Keratinocyte (primary cell): ENCODE data around the gene GBP2. TPM values are rescaled to one million over a fixed set of nuclear protein-coding genes. Genes with fewer than 3 reads are reported as not detected.

ENCODE experiments used
- DNase-seq: peaks from one replicate; pipeline ENCODE4 v3.0.0-alpha.2; 2011; ENCODE audit warnings: low read depth, missing footprints, low spot score
- FAIRE-seq: peaks from 2 replicates; lab custom pipeline; 2011; peaks lifted over from hg19 to GRCh38; lab: Jason Lieb, UNC
- H2AFZ ChIP-seq: 2 replicates; pipeline ENCODE4 v1.6.0; 2012; ENCODE audit warnings: low read length, control low read depth, inconsistent platforms; ENCODE audit not compliant: control insufficient read depth
- H3K27ac ChIP-seq: 2 replicates; pipeline ENCODE4 v1.5.1; 2011; ENCODE audit warnings: low read length; ENCODE audit not compliant: control insufficient read depth, insufficient read depth
- H3K27me3 ChIP-seq: 3 replicates; pipeline ENCODE4 v1.6.0; 2011; ENCODE audit warnings: low read length; ENCODE audit not compliant: control insufficient read depth, insufficient read depth; ENCODE audit errors: extremely low read depth
- H3K36me3 ChIP-seq, 2 experiments: 2 replicates in 1 of 2; 3 replicates in 1 of 2; pipeline ENCODE4 v1.5.1; 2011; ENCODE audit warnings: low read length in 2 of 2, mild to moderate bottlenecking in 1 of 2; ENCODE audit not compliant: control insufficient read depth in 2 of 2, insufficient read depth in 2 of 2; ENCODE audit errors: extremely low read depth in 1 of 2
- H3K4me1 ChIP-seq: 3 replicates; pipeline ENCODE4 v1.5.1; 2011; ENCODE audit warnings: low read length; ENCODE audit not compliant: control insufficient read depth, insufficient read depth; ENCODE audit errors: extremely low read depth
- H3K4me2 ChIP-seq: 3 replicates; pipeline ENCODE4 v1.6.0; 2011; ENCODE audit warnings: low read depth, low read length; ENCODE audit not compliant: control insufficient read depth, insufficient read depth; ENCODE audit errors: extremely low read depth
- H3K4me3 ChIP-seq, 3 experiments: fragments of 200-600 bp in 1 of 3; sonication (generic) in 1 of 3; 2 replicates in 2 of 3; 3 replicates in 1 of 3; pipeline ENCODE4 v1.5.1; 2011 to 2016; ENCODE audit warnings: low read length in 3 of 3, mild to moderate bottlenecking in 3 of 3, control low read depth in 2 of 3, inconsistent platforms in 1 of 3, low read depth in 1 of 3, mixed read lengths in 1 of 3, mixed run types in 1 of 3, moderate library complexity in 1 of 3; ENCODE audit not compliant: control insufficient read depth in 2 of 3, insufficient read depth in 2 of 3; ENCODE audit errors: extremely low read depth in 1 of 3
- H3K79me2 ChIP-seq: 2 replicates; pipeline ENCODE4 v1.6.0; 2012; ENCODE audit warnings: low read length; ENCODE audit not compliant: control insufficient read depth, insufficient read depth
- H3K9ac ChIP-seq: 3 replicates; pipeline ENCODE4 v1.6.0; 2011; ENCODE audit warnings: low read length; ENCODE audit not compliant: control insufficient read depth, insufficient read depth; ENCODE audit errors: extremely low read depth
- H3K9me1 ChIP-seq: 3 replicates; pipeline ENCODE4 v1.6.0; 2011; ENCODE audit warnings: low read length; ENCODE audit not compliant: control insufficient read depth, insufficient read depth; ENCODE audit errors: extremely low read depth
- H3K9me3 ChIP-seq: 2 replicates; pipeline ENCODE4 v1.5.1; 2012; ENCODE audit warnings: low read depth, low read length; ENCODE audit not compliant: control insufficient read depth
- H4K20me1 ChIP-seq: 3 replicates; pipeline ENCODE4 v1.6.0; 2011; ENCODE audit warnings: low read length; ENCODE audit not compliant: control insufficient read depth, insufficient read depth; ENCODE audit errors: extremely low read depth
- EZH2 ChIP-seq: IDR thresholded peaks from one replicate; pipeline ENCODE4 v1.6.1; 2012; ENCODE audit warnings: inconsistent platforms, mild to moderate bottlenecking, low read length, moderate library complexity
- dilution Hi-C: fragments of 300-500 bp; cut with MboI; formaldehyde crosslinking; loops from one replicate; pipeline ENCODE4 v1.7.0; 2020; ENCODE audit warnings: low sequenced_read_pairs; ENCODE audit not compliant: extremely low pct_ligation_motif_present
- polyA minus RNA-seq, 3 experiments: library from RNA; depleted of rRNA, polyadenylated mRNA; stranded (reverse); fragments of >200 nt; gene quantifications; 1 replicate in 1 of 3; 2 replicates in 1 of 3; 3 replicates in 1 of 3; pipeline ENCODE4 v1.2.3, GENCODE V29; 2011
- polyA plus RNA-seq, 5 experiments: library from polyadenylated mRNA; depleted of rRNA in 3 of 5; stranded (reverse) in 3 of 5; stranded (forward) in 1 of 5; unstranded in 1 of 5; fragments of >200 nt; gene quantifications; 1 replicate in 1 of 5; 2 replicates in 3 of 5; 3 replicates in 1 of 5; pipeline versions ENCODE4 v1.2.1 to v1.2.3, GENCODE V29; 2011 to 2012; ENCODE audit warnings: missing spikeins in 2 of 5, low read depth in 1 of 5, low replicate concordance in 1 of 5
- TF ChIP-seq, protein P1 (sequence below), 3 experiments: IDR thresholded peaks in 1 of 3; conservative IDR thresholded peaks in 1 of 3; optimal IDR thresholded peaks in 1 of 3; 2 replicates in 2 of 3; 3 replicates in 1 of 3; pipeline versions ENCODE3 to v1.5.1; 2011; ENCODE audit warnings: low read length in 3 of 3, mild to moderate bottlenecking in 3 of 3, moderate library complexity in 2 of 3, control low read depth in 1 of 3, inconsistent platforms in 1 of 3; ENCODE audit not compliant: insufficient read depth in 2 of 3; ENCODE audit errors: extremely low read depth in 1 of 3

GBP2 gene, protein sequence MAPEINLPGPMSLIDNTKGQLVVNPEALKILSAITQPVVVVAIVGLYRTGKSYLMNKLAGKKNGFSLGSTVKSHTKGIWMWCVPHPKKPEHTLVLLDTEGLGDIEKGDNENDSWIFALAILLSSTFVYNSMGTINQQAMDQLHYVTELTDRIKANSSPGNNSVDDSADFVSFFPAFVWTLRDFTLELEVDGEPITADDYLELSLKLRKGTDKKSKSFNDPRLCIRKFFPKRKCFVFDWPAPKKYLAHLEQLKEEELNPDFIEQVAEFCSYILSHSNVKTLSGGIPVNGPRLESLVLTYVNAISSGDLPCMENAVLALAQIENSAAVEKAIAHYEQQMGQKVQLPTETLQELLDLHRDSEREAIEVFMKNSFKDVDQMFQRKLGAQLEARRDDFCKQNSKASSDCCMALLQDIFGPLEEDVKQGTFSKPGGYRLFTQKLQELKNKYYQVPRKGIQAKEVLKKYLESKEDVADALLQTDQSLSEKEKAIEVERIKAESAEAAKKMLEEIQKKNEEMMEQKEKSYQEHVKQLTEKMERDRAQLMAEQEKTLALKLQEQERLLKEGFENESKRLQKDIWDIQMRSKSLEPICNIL
- polyA plus RNA-seq (0.26 to 0.95 TPM (median 0.43 TPM) in 3 replicates), polyA minus RNA-seq (0.58 to 0.89 TPM in 2 of 3 replicates, not detected in the other)
- polyA plus RNA-seq (2011; ENCODE audit: low read depth), result 2.8 TPM
- polyA plus RNA-seq (2011; cell fraction: cytosol; rRNA removed), result 0.48 and 0.74 TPM in 2 replicates
- polyA plus RNA-seq (2011; cell fraction: nucleus; rRNA removed), result 1.0 and 1.1 TPM in 2 replicates
- polyA plus RNA-seq (2012; ENCODE audit: low replicate concordance), result 0.14 and 0.75 TPM in 2 replicates
- polyA minus RNA-seq (2011; cell fraction: cytosol; rRNA and poly(A)+ RNA removed), result not detected
- 0.32 and 0.93 TPM in 2 replicates for polyA minus RNA-seq (2011; cell fraction: nucleus; rRNA and poly(A)+ RNA removed)

DNA sequence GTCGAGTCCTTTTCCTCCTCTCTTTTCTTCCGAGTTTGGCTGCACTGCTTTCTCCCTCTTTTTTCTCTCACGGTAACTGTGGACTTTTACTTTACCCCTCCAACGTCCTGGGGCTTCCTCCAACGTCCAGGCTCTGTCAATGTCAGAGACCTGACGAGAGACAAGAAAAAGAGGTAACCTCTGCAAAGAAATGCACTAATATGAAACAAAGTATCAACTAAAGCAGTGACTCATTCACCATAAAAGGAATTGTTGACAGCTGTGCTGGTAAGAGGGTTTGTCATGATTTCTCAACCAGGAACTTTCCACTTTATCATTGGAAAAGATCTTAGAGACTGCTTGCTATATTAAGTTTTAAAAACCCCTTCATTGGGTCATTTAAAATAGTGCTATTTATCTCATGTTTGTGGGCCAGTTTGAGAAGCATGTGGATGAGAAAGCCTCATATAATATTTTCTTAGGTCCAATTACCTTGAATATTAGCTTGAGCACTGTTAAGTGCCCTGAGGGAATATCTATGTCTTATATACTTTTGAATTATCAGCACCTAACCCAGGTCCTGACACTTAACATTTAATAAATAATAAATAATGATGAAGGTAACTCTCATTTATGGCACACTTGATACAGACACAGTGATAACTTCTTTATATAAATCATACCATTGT is at the start of gene GBP2:
TSS of gene GBP2 (minus strand) at position 202 of the 668 bp plus-strand sequence. CDS start 4,148 bp downstream, outside the sequence.
- dilution Hi-C loops, result no loop called here
- no peak for DNase-seq
- peak within 1 kb of the TSS in 2 of 3 experiments; percentile 22 to 37 for H3K4me3 ChIP-seq
- peak within 1 kb of the TSS; percentile 80 for H3K4me2 ChIP-seq
- no peaks in the 10 kb centered on the region for H3K36me3 ChIP-seq
- no peaks in the 10 kb centered on the region for H3K79me2 ChIP-seq
- no peaks in the 10 kb centered on the region for H4K20me1 ChIP-seq
- H2AFZ ChIP-seq, result peak within 1 kb of the TSS; percentile 35
- no peaks in the 10 kb centered on the region for H3K9me3 ChIP-seq
- no peaks in the 10 kb centered on the region for H3K9me1 ChIP-seq
- H3K27ac ChIP-seq, result peak within 1 kb of the TSS; percentile 39
- H3K9ac ChIP-seq, result peak within 1 kb of the TSS; percentile 11
- peaks cover 8% of the 10 kb centered on the region for H3K4me1 ChIP-seq
- FAIRE-seq, result peak; percentile 91
- TF ChIP-seq, protein P1, sequence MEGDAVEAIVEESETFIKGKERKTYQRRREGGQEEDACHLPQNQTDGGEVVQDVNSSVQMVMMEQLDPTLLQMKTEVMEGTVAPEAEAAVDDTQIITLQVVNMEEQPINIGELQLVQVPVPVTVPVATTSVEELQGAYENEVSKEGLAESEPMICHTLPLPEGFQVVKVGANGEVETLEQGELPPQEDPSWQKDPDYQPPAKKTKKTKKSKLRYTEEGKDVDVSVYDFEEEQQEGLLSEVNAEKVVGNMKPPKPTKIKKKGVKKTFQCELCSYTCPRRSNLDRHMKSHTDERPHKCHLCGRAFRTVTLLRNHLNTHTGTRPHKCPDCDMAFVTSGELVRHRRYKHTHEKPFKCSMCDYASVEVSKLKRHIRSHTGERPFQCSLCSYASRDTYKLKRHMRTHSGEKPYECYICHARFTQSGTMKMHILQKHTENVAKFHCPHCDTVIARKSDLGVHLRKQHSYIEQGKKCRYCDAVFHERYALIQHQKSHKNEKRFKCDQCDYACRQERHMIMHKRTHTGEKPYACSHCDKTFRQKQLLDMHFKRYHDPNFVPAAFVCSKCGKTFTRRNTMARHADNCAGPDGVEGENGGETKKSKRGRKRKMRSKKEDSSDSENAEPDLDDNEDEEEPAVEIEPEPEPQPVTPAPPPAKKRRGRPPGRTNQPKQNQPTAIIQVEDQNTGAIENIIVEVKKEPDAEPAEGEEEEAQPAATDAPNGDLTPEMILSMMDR (optimal IDR thresholded peaks at IDR 0.05 in 1 of 3, IDR thresholded peaks at IDR 0.05 in 1 of 3, conservative IDR thresholded peaks at IDR 0.05 in 1 of 3; ENCODE audit: extremely low read depth in 1 of 3, insufficient read depth in 2 of 3, low read length in 3 of 3), result no peak
- TF ChIP-seq EZH2, result no peak
- H3K27me3 ChIP-seq, result no peaks in the 10 kb centered on the region

DNA sequence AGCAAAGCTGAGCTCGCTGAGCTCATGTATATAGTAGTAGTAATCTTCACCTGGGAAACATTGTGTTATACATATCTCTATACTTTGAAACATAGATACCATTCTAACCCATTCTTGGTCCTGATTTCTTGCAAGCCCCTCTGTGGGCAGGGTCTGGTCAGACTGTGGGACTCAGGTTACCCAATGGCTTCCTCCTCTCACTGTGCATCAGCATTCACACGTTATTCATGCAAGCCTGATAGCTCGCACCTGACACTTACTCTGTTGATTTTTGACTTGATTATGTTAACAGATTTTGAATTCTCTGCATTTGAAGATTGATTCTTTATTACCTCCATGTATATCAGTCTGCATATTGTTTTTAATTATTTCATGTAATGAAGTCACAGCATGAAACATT is 48.6 kb upstream of the GBP2 start:
- Histone ChIP-seq H3K4me1 (no peaks in the 10 kb centered on the region), H3K27me3 (no peaks in the 10 kb centered on the region), H3K4me3 (no peak overlapping the region), H3K36me3 (no peaks in the 10 kb centered on the region), H3K9me1 (no peaks in the 10 kb centered on the region), H3K27ac (no peak overlapping the region), H3K9me3 (no peaks in the 10 kb centered on the region), H3K4me2 (no peak overlapping the region), H4K20me1 (no peaks in the 10 kb centered on the region), H3K79me2 (no peaks in the 10 kb centered on the region), H3K9ac (no peak overlapping the region), H2AFZ (no peak overlapping the region)
- dilution Hi-C loops, result no loop called here
- FAIRE-seq, result no peak
- TF ChIP-seq, protein P1 (optimal IDR thresholded peaks at IDR 0.05 in 1 of 3, IDR thresholded peaks at IDR 0.05 in 1 of 3, conservative IDR thresholded peaks at IDR 0.05 in 1 of 3; ENCODE audit: extremely low read depth in 1 of 3, insufficient read depth in 2 of 3, low read length in 3 of 3), result no peak
- TF ChIP-seq EZH2, result no peak
- DNase-seq, result no peak
